ENCODE results near the gene JAGN1.

Gene JAGN1

DNA sequence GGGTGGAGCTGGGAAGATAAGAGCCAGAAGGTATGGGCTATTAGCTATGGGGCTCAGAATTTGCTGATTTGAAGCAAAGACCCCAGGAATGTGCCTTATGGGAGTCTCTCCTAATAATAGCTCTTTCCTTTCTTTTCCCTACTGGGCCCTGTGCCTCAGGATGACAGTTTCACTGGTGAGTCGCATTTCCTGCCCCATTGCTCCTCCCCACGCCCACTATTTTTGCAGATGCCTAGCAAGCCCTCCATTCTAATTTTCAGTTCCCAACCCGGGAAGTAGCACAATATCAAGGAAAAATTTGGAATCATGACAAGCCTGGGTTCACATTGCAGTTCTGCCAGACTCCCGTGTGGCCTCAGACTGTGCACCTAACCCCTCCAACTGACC is 12.8 kb downstream of the JAGN1 start:
- TF ChIP-seq, protein P1, sequence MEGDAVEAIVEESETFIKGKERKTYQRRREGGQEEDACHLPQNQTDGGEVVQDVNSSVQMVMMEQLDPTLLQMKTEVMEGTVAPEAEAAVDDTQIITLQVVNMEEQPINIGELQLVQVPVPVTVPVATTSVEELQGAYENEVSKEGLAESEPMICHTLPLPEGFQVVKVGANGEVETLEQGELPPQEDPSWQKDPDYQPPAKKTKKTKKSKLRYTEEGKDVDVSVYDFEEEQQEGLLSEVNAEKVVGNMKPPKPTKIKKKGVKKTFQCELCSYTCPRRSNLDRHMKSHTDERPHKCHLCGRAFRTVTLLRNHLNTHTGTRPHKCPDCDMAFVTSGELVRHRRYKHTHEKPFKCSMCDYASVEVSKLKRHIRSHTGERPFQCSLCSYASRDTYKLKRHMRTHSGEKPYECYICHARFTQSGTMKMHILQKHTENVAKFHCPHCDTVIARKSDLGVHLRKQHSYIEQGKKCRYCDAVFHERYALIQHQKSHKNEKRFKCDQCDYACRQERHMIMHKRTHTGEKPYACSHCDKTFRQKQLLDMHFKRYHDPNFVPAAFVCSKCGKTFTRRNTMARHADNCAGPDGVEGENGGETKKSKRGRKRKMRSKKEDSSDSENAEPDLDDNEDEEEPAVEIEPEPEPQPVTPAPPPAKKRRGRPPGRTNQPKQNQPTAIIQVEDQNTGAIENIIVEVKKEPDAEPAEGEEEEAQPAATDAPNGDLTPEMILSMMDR (IDR thresholded peaks at IDR 0.05; ENCODE audit: insufficient read depth, low read depth, low read length, missing control alignments): no peak
- DNase-seq (ENCODE audit: low read depth): peak; percentile 31
- H3K4me3 ChIP-seq (ENCODE audit: low read length): peak overlapping the region; percentile 86

DNA sequence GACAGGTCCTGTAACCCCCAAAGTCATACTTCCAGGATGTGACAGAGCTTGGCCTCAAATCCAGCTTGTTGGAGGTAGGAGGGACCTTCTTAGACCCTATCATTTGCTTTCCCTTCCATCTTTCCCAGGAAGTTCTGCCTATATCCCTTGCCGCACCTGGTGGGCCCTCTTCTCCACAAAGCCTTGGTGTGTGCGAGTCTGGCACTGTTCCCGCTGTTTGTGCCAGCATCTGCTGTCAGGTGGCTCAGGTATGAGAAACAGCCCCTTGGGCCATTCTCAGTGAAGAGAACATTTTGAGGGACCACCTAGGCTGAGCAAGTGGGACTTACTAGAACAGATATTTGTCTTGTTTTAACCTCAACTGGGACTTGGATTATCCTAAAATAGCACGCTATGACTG is 13.5 kb downstream of the JAGN1 start:
- peak overlapping the region; percentile 86 for H3K4me3 ChIP-seq (ENCODE audit: low read length)
- TF ChIP-seq, protein P1 (IDR thresholded peaks at IDR 0.05; ENCODE audit: insufficient read depth, low read depth, low read length, missing control alignments): no peak
- DNase-seq (ENCODE audit: low read depth): no peak

DNA sequence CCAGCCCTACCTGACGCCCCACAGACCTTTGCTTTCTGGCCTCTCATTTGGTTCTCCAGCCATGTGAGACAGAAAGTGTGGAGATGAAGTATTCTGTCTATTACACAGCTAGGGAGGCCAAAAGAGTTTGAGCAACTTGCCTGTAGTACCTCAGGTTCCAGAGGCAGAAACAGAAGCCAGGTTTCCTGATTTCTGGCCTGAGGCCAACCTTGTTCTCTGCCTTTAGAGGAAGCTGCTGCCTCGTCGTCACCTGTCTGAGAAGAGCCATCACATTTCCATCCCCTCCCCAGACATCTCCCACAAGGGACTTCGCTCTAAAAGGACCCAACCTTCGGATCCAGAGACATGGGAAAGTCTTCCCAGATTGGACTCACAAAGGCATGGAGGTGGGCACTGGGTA is 16.1 kb downstream of the JAGN1 start:
- no peak for DNase-seq (ENCODE audit: low read depth)
- TF ChIP-seq, protein P1 (IDR thresholded peaks at IDR 0.05; ENCODE audit: insufficient read depth, low read depth, low read length, missing control alignments): no peak
- H3K4me3 ChIP-seq (ENCODE audit: low read length): no peak overlapping the region

DNA sequence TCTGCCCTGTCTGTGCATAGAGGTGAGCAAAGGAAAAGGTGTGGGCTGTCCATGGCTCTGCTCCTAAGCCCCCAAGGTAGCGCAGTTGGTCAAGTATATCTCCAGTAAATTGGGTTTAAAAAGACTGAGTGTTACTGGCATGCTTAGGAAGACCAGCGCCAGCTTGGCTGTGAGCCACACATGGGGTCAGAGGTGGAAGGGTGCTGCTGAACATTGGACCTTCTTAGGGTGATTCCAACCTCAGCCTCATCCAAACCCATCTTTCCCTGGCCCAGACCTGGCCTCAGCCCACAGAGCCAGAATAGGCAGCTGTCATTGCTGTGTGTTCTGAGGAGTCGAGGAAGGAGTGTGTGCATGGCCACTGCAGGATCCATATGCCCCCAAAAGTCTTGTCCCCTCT is 17.9 kb downstream of the JAGN1 start:
- TF ChIP-seq, protein P1 (IDR thresholded peaks at IDR 0.05; ENCODE audit: insufficient read depth, low read depth, low read length, missing control alignments): no peak
- no peak for DNase-seq (ENCODE audit: low read depth)
- no peak overlapping the region for H3K4me3 ChIP-seq (ENCODE audit: low read length)

DNA sequence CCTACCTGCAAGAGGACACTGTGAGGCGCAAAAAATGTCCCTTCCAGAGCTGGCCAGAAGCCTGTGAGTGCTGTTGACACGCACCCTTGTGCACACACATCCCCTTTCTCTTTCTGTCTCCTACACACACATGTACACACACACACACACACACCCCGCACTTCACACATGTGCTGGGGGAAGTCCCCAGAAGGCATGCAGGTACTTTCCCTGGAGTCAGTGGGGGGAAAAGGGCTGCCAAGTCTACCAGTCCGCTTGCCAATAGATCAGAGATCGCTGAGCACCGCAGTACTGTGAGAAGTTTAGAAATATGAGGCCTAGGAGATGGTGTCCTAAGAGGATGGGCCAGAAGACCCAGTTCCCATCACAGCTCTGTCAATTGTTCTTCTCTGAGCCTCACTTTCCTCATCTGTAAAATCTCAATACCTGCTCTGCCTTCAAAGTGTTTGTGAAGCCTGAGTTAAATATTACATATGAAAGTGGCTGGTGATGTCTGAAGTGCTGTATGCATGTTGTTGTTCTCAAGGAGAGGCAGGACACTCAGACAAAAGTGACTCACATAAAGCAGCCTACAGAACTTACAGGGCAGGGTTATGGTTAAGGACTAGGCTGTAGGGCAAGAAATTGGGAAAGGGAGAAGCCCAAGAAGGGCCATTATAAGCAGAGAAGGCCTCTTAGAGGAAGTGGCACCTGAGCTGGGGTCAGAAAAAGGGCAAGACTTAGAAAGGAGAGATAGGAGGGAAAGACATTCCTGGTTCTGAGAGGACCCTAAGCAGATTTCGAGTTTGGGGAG is 19.0 kb downstream of the JAGN1 start:
- TF ChIP-seq, protein P1 (IDR thresholded peaks at IDR 0.05; ENCODE audit: insufficient read depth, low read depth, low read length, missing control alignments): no peak
- H3K4me3 ChIP-seq (ENCODE audit: low read length): no peak overlapping the region
- DNase-seq (ENCODE audit: low read depth): no peak

DNA sequence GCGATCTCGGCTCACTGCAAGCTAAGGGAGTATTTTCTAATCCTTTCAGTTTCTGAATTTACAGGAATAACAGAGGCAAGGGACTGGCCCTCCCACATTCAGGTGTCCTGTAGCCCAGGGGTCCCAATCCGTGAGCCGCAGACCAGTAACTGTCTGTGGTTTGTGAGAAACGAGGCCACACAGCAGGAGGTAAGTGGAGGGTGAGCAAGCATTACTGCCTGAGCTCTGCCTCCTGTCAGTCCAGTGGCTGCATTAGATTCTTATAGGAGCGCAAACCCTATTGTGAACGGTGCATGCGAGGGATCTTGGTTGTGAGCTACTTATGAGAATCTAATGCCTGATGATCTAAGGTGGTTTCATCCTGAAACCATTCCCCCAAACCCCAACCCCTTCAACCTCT is 21.5 kb downstream of the JAGN1 start:
- no peak overlapping the region for H3K4me3 ChIP-seq (ENCODE audit: low read length)
- no peak for DNase-seq (ENCODE audit: low read depth)
- TF ChIP-seq, protein P1 (IDR thresholded peaks at IDR 0.05; ENCODE audit: insufficient read depth, low read depth, low read length, missing control alignments): no peak

Data from epithelial cell of esophagus (primary cell).